GM21717 (cell line): ENCODE results near the gene DTNB.

Experiments
- ATAC-seq: cut with Tn5 transposase; IDR thresholded peaks from one replicate; pipeline ENCODE4 v1.9.1; 2021; ENCODE audit warnings: mild to moderate bottlenecking, moderate library complexity; ENCODE audit not compliant: unreplicated experiment

The DTNB gene

DNA sequence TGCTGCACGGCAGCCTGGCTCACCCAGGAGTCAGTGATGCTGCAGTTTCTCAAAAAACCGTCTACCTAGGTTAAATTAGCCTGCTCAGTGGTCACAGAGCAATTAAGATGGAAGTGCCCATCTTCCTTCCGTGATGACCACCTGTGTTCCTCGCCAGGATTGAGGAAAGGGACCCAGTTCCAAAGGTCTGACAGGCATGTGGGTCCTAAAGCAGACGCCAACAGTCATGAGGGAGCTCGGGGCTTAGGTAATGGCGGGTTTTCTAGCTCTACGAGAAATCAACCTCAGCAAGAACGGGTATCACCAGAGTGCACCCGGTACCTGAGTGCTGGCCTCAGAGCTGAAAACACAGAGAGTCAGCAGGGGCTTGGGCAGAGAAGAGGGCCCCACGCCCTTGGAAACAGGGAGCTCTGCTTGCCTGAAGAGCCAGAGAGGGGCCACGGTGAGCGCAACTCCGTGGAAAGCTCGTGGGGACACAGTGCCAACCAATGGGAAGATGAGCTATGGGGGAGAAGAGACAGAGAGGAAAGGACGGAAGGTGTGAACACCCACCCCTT lies 297.3 kb downstream of the DTNB start:
- no peak for ATAC-seq

DNA sequence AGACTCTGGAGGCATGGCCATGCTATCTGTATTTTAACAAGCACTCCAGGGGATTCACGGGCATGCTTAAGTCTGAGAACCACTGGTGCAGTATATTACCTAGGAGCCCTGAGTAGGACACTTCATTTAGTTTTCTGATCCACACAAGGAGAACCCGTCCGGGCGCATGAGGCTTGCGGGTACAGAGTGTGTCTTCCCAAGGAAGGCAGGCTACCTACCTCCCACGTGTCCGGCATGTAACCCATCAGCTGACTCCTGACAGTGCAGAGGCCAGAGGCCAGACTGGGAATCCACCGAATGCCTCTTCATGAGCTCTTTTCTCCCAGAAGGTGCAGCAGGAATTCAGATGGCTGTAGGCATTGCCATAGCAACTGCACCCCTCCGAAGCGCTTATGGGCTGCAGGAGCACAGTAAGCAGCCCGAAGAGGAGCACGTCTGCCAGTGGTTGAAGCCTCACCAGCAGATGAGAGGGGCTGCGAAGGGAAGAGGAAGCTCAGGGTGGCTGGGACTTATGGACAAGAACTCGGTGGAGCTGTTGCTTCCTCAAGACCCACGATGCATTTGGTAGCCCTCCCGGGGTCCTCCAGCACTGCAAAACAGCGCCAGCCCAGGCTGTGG lies 297.9 kb downstream of the DTNB start:
- no peak for ATAC-seq

DNA sequence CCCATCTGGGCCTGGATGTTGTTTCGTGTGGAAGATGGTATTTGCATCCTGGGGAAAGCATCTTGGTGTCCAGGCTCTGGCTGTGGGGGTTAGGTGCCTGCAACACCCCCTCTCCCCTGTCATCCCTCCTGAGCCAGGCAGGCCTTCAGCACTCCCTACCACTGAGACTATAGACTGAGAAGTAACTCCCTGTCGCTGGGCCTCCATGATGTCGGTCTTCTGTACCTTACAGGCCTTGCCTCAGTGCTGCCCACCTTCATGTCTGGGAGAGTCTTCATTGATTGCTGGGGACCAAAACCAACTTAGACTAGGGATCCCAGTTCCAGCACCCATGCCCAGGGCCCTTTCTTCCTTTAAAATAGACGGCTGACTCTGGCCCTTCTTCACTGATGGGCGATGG lies 298.6 kb downstream of the DTNB start:
- no peak for ATAC-seq

DNA sequence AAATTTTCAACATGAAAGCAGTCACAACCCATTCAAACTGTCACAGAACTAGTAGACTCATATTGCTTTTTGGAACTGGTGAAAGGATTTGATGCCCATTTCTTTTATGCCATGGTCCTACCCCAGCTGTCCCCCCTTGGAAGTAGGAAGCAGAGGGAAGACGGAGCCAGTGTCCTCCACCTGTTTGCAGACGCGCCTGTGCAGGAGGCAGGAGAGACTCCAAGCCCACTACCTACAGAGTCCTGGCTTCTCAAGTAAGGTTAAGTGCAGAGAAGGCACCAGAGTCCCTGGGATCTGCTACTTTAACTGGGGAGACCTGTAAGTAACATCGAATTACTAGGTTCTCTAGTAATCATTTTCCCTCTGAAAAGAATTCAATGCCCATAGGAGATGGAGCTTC lies 299.0 kb downstream of the DTNB start:
- no peak for ATAC-seq

DNA sequence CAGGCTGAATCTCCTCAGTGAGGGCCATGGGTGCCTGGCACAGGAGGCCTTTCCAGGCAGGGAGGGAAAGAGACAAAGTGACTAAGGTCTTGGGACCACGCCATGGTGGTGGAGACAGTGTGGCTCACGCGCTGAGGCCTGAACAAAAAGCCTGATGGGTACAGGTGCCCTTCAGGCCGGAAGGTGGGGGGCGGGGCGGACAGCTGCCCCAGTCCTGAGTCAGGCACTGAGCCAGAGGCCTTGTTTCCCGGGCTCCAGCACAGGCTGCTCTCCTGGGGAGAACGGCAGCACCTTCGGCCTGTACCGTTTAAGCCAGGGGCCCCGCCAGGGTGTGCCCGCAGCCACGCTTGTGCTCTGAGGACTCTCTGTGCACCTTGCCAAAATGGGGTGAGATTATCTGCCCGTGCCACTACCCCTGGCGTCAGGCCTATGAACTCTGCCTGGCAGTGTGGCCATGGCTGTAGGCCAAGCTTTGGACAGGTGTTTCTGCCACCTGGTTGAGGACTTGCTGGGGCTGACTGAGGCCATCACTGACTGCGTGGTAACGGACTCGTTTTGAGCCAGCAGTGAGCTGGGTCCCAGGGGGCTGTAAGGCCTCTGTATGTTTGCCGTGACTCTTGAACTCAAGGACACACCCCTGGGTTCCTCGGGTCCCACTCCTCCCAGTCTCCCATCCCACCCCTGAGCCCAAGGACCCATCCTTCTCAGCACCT lies 300.0 kb downstream of the DTNB start:
- no peak for ATAC-seq

DNA sequence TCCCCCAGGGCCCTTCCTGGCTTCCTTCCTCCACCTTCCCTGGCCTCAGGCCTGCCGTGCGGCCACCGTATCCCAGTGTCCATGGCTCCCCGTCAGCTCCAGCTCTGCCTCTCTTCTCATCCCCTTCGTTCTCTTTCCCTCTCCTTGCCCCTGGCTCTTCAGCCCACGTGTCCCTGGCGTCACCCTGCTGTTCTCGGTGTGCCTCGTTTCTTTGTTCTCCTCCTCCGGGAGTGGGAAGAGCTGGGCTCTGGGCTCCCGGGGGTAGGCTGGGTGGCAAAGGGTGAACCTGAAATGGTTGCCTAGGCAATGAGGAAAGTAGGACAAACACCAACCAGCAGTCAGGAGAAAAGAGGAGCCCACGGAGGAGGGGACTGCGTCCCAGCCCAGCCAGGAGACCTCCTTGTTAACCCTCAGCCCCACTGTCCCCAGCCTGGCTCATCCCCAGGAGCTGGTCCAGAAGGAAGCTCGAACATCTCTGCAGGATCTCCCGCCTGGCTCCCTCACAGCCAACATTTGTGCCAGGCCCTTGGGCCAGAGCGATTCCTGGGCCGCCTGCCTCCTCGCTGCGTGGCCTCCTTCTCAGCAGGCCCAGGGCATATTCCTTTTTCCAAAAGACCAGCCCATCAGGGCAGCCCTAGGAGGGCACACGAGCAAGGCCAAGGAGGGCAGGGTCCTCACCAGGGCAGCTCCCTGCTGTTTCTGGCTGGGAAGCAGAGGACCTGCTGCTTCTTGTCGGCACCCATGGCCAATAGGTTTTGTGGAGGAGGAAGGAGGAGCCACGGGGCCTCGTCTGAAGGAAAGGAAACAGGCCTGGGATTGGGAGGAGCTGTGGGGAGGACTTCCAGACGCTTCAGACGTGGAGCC lies 300.7 kb downstream of the DTNB start:
- ATAC-seq, result no peak

DNA sequence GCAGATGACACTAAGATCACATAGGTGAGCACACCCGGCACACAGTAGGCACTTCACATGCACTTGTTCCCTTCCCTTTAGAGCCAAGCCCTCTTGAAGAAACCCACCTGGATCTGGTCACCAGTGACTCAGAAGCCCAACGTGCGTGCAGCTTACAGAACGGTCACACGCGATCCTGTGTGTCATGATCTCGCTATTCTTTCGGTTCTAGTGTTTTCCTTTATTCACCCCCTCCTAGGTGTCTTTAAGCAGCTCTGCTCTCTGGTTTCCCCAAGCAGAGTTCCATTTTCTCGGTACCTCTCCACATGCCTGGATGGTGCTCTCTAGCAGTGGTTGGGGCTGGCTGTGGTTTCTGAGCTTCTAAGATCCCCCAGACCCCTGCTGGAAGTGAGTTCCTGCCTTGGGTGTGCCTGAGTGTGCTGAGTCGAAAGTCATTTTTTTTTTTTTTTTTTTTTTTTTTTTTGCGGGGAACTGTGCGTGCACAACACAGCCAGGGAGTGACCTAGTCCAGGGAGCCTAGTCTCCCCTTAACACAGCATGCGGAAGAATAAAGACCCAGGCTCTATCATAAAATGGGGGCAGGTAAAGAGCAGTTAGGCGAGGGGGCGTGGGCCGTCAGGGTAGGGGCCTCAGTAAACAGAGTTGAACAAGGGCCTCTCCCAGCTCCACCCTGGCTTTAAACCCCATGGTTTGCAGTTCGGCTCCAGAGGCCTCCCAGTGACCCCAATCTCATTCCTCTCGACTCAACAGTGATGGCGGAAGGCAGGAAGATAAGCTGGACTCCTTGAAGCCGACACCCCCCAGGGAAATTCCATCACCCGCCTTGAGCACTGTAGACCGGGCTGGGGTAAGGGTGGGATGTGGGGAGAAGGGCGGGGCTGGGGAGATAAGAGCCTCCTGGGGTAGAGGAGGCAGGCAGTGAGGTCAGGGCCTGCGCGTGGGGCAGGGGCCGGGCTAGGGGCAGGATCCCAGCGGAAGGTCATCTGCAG lies 301.8 kb downstream of the DTNB start:
- ATAC-seq, result no peak

DNA sequence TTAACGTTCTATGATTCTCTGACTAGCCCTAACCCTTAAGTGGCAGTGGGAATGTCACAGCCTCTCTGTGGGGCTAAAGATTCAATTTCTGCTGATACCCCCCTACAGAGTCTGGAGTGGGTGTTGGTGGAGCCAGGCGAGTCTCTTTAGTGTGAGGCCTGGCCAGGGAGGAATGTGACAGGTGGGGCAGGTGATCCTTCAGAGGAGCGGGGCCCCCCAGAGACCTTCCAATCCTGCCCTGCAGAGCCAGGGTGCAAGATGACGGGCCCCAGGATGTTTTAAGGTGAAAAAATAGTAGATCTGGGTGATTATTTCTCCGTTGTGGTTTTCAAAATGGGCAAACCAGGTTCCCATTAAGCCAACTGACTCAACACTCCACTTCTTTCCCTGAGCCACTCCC lies 303.5 kb downstream of the DTNB start:
- no peak for ATAC-seq

DNA sequence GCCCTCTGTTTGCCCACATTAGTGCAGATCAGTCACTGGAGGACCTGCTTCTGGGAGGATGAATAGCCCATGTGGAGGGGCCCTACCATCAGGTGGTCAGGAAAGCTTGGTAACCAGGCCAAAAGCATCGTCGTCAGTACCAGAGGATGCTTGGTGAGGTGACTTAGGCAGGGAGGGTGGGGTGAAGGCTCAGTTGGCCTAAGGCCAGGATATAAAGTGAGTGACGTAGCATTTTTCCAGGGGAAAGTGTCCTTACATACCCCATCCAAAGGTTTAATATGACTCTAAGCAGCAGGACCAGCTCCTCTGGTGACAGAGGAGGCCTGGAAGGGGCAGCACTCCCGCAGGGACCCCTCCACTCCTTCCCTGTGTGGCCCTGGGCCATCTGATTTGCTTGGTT lies 303.9 kb downstream of the DTNB start:
- ATAC-seq, result no peak

DNA sequence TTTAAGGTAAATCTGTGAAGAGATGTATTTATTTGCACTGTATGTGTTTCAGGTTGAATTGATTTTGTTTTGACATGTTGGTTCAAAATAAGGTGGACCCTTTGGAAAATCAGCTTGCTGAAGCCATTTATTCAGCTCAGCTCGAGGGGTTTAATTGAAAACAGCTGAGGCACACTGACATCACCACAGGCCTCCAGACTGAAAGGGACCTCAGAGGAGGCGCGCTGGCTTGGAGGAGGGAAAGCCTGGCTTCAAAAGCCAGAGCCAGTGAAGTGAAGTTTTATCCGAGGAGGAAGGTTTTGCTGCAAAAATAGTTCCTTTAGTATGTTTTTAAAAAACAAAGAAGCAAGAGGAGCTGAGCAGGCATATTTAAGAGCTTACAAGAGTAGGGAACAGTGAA lies 304.7 kb downstream of the DTNB start:
- no peak for ATAC-seq

DNA sequence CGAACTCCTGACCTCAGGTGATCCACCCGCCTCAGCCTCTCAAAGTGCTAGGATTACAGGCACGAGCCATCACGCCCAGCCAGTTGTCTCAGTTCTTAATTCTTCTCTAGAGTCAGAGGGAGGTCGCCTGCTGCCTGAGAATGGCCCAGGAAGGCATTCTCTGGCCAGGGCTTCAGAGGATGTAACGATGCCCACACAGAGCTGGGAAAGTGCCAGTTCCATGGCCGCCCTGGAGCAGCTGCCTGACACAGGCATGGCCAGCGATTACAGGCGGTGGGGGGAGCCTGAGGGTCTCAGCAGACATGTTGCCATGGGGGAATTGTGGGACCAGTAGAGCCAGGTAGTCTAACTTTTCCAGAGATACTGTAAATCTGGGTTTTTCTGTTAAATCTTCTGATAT lies 306.1 kb downstream of the DTNB start:
- ATAC-seq, result no peak

DNA sequence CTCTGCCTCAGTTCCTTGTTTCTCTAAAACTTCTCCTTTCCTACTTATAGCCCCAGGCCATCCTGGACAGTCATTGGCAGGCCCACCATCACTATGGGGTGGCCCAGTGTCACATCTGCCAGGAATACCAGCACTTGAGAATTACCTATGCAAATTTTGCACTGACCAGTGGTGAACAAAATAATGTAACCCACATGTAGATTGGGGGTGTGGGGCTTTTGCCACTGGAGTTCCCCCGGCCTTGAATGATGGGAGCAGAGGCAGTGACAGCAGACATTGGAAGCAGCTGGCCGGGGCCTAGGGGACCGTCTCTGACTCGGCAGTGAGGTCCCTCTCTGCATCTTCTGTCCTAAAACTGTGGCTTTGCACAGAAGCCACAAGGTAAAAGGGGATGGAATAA lies 306.7 kb downstream of the DTNB start:
- ATAC-seq, result no peak

DNA sequence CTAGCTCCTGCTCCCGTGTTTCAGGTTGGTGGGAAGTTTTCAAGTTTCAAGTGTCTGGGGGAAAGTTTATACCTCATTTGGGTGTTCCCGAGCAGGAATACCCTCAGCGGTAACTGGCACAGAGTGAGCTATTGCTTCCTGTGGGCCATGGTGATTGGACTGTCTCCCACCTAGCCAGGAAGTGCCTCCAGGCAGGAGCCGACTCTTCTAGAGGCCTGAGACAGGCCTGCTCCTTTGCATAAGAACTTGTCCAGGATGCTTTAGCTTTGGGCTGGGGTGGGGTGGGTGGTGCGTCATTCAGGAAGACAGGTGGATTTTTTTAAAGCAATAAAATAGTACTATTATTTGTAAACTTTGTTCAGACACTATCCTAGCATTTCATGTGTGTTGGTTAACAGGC lies 308.1 kb downstream of the DTNB start:
- ATAC-seq, result no peak

DNA sequence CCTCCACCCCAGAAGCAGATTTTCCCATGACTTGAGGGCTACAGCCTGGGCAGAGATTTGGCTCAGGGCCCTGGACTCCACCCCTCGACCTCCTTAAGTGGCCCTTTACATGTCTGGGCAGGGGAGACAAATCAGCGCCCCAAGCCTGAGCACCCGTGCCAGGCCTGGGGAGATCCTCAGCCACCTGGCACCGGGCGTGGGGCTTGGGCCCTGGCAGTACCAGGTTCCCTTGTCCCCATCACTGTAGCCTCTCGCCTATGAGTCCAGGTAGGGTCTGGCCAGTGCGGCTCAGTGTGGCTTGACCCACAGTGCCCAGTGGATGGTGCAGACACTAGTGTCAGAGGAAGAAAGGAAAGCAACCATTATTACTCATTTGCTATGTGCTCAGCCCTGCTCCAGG lies 309.6 kb downstream of the DTNB start:
- no peak for ATAC-seq

DNA sequence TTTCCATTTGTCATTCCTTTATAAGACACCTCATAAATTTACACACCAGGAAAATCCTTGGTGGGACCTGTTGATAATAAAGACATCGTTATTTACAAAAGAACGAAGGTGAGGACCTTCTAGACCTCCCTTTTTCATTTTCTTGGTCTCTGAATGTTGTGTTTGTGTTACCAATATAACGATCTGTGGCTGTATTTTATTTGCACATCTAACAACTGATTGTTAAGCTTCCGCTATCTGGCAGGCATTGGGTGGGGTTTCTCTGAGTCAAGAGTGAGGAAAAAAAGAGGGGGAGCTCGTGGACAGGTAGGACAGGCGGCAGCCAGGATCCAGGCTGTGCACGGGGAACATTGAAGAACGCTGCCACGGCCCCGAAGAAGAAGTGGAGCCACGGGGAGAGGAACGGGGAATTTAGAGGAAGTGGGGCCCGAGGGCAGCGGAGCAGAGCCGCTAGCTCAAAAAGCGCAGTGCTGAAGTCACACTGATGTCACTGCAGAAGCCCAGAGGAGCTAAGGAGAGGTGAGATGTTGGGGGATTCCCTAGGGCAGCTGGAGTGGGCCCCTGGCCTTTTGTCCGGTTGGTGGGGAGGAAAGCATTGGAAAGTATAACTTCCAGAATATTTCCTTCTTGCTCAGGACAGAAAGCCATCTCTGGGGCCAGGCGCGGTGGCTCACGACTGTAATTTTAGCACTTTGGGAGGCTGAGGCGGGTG lies 310.8 kb downstream of the DTNB start:
- peak; percentile 63 for ATAC-seq

DNA sequence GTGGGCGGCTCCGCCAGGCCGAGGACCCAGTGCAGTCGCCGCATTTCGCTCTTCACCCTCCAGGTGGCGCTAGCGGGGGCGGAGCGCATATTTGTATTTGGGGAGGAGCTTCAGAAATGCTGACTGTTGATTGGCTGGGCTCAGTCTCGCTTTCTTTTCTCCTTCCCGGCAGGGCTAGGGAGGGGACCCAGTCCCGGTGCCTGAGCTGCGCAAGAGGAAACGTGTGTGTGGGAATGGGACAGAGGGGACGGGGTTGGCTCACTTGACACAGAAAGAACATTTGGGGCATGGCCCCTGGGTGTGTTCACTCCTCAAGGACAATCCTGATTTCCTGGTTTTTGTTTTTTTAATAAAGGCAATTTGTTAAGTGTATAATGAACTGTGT lies 311.3 kb downstream of the DTNB start:
- peak; percentile 86 for ATAC-seq

DNA sequence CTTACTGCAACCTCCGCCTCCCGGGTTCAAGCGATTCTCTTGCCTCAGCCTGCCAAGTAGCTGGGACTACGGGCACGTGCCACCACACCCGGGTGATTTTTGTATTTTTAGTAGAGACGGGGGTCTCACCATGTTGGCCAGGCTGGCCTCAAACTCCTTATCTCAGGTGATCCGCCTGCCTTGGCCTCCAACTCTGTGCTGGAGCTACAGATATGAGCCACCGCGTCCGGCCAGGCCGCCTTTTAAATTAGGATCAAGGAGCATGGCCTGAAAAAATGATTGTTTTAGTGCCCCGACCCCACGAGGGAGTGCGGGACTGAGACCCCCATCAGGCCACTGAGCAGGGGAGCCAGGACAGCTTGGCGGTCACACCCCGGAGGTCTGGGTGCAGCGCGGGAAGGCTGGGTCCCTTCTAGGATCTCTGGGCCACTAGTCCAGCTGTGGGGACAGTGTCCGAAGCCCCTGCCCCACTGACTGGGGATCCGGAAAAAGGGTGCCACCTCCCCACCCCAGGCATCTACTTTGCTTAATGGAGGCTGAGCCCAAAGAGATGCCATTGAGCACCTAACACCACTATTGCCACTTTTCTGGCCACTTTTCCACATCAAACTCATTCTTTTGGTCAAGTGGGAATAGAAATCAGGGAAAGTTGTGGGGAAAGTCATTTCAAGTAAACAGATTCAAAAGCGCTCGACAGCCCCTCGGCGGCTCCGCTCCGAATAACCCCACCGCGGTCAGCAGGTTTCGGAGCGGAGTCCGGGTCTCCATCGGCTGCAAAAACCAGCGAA lies 311.9 kb downstream of the DTNB start:
- ATAC-seq, result no peak

DNA sequence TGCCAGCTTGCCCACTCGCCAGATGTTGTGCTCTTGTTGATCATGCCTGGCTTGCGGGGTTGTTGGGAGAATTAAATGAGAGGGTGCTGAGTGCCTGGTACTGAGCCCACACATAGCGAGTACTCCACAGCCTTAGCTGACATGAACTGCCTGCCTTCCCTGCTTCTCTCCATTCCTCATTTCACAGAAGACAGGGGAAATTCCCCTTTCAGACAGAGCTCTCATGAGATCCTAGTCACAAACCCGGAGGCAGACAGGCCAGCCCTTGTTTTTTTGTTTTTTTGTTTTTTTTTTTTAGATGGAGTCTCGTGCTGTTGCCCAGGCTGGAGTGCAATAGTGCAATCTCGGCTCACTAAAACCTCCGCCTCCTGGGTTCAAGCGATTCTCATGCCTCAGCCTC lies 314.5 kb downstream of the DTNB start:
- ATAC-seq, result no peak

DNA sequence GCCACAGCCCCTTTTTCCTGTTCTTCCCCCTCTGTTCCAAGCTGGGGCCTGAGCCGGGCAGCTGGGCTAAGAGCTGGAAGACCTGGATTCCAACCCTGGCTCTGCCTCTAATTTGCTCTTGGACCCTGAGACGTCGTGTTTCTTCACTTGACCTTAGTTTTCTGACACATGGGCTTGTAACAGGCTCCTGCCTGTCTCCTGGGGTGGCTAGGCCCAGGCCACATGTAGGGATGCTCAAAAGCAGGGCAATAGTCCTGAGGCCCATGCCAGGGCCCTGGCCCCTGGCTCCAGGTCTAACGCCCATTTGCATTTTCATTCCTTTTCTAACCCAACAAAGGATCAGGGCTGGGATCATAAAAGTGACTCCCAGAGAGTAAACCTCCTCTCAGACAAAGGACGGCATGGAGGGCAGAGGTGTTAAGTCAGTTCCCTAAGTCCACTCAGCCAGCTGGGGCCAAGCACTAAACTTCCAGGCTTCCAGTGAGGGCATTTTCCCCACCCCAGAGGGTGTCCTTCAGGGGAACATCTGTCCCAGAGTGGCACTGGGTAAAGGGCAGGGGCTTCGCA lies 315.0 kb downstream of the DTNB start:
- no peak for ATAC-seq
